Measurements from ENCODE around the gene MAJIN. TPM values are rescaled to one million over a fixed set of nuclear protein-coding genes. Genes with fewer than 3 reads are reported as not detected.
A peak's percentile ranks its signal among the peaks of the same experiment; 100 is the strongest.

The MAJIN gene
- total RNA-seq, 2 experiments from 2014 or later = not detected

DNA sequence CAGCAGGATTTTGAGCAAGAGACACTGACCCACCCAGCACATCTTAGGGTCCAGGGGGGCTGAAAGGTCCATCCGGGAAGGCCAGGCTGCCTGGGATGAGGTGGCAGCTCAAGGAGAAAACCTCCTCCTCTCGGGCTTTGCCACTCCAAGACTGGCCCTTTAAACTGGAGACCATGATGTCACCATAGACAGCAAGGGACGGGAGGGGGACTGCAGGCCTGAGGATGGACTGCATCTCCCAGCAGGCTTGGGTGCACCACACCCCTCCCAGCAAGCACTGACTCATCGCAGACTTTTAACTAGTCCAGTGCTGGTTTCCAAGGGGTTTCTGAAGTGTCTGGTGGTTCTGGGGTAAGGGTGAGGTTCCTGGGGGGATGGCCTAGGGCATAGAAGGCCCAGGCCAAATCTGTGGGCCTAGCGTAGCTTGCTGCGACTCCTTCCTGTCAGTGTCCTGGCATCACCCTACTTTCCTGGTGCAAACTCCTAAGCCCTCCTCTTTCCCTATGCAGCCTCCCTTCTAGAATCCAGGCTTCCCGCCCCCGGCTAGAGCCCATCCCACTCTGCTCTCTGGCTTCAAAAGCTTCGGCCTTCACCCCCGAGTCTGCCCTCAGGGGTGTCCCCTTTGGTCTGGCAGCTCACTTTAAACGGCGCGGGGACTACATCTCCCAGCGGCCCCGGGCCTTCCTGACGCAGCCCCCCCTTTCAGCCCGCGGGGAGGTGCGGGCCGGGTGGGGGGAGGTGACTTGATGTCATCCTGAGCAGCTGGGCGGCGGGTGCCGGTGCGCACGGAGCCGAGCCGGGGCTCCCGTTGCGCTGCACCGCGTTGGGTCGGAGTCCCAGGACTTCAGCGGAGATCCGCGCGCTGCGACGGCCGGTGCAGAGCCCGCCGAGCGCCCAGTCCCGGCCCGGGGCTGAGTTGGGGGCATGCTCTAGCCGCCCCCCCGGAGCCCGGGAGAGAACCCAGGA is 47.7 kb downstream of the MAJIN start, which contains the start of gene PPP2R5B:
Gene PPP2R5B (plus strand): TSS at position 746 of the 966 bp plus-strand sequence. CDS start 1,046 bp downstream, outside the sequence.
- Mint-ChIP-seq H3K36me3 (no peaks in the 10 kb centered on the region), H3K27me3 (no peaks in the 10 kb centered on the region), H3K9me3 (ENCODE audit: low read depth) (no peaks in the 10 kb centered on the region), H3K4me1 (peaks cover 14% of the 10 kb centered on the region), H3K27ac (peak within 1 kb of the TSS; percentile 97), H3K4me3 (peak within 1 kb of the TSS; percentile 77)
- ATAC-seq = peak; percentile 94
- DNase-seq = peak; percentile 94
- CTCF ChIA-PET = interaction anchor here (0.7 to 2.0 kb wide), 7 partner anchors 30 to 188 kb away, joined by 3 to 9 read pairs (median 5); partner anchors contain the start of genes ARL2 and SAC3D1

DNA sequence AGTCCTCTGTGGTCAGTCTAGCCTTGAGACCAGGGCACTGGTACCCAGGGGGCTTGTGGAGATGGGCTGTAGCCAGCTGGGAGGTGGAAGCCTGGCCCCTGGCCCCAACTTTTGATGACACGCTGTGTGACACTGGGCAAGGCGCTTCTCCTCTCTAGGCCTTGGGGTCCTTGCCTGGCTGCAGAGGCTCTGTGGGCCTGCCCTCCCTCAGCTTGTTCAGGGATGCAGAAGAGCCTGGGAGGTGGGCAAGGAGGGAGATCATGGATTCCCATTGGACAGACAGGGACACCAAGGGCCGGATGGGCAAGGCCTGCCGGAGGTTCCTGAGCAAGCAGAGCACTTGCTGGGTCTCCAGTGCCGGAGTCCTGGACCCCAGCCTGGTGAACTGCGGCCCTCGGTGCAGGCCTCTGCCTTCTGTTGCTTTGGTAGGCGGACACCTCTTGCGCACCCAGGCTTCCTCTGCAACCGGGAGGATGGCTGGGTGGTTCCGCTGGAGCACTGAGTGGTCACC is 48.7 kb downstream of the MAJIN start:
- no peak for DNase-seq
- no peak for ATAC-seq
- Mint-ChIP-seq H3K36me3 (no peaks in the 10 kb centered on the region), H3K4me1 (peaks cover 15% of the 10 kb centered on the region), H3K9me3 (ENCODE audit: low read depth) (no peaks in the 10 kb centered on the region), H3K27ac (peak overlapping the region; percentile 97), H3K4me3 (no peak overlapping the region), H3K27me3 (no peaks in the 10 kb centered on the region)
- CTCF ChIA-PET = interaction anchor here (0.7 to 2.0 kb wide), 3 partner anchors 76 to 190 kb away, joined by 3 to 9 read pairs (median 8); partner anchors contain the start of gene ARL2

- Mint-ChIP-seq H3K36me3 (no peaks in the 10 kb centered on the region), H3K4me3 (no peak overlapping the region), H3K4me1 (peaks cover 25% of the 10 kb centered on the region), H3K9me3 (ENCODE audit: low read depth) (no peaks in the 10 kb centered on the region), H3K27me3 (no peaks in the 10 kb centered on the region), H3K27ac (no peak overlapping the region)
- no peak for ATAC-seq
- CTCF ChIA-PET = interaction anchor here (1.2 kb wide), 1 partner anchor 21 kb away, joined by 3 read pairs; no protein-coding TSS in a partner anchor
- no peak for DNase-seq
Measured at GRCh38 chr11:64921384-64921783, 50.5 kb downstream of the MAJIN start.

GRCh38 chr11:64920124-64920523 is 51.8 kb downstream of the MAJIN start:
- Mint-ChIP-seq H3K36me3 (no peaks in the 10 kb centered on the region), H3K27ac (no peak overlapping the region), H3K4me1 (peaks cover 30% of the 10 kb centered on the region), H3K27me3 (no peaks in the 10 kb centered on the region), H3K4me3 (no peak overlapping the region), H3K9me3 (ENCODE audit: low read depth) (no peaks in the 10 kb centered on the region)
- ATAC-seq (no peak), DNase-seq (no peak)
- CTCF ChIA-PET = interaction anchor here (1.2 to 1.6 kb wide), 2 partner anchors 20 to 94 kb away, joined by 3 read pairs; partner anchors contain the start of gene ARL2

- peaks cover 27% of the 10 kb centered on the region for H3K4me1 Mint-ChIP-seq
- H3K36me3 Mint-ChIP-seq = no peaks in the 10 kb centered on the region
- H3K9me3 Mint-ChIP-seq (ENCODE audit: low read depth) = no peaks in the 10 kb centered on the region
- ATAC-seq = no peak
- CTCF ChIA-PET = interaction anchor here (0.8 to 1.6 kb wide), 4 partner anchors 9 to 95 kb away, joined by 3 to 4 read pairs (median 3); partner anchors contain the start of gene ARL2
- H3K27me3 Mint-ChIP-seq = no peaks in the 10 kb centered on the region
- H3K4me3 Mint-ChIP-seq = no peak overlapping the region
- H3K27ac Mint-ChIP-seq = no peak overlapping the region
- DNase-seq = no peak
Measured at GRCh38 chr11:64919627-64920026, 52.3 kb downstream of the MAJIN start.

- Mint-ChIP-seq H3K9me3 (ENCODE audit: low read depth) (no peaks in the 10 kb centered on the region), H3K27ac (peak overlapping the region; percentile 92), H3K4me3 (peak overlapping the region; percentile 88), H3K36me3 (peaks cover under 1% of the 10 kb centered on the region), H3K27me3 (no peaks in the 10 kb centered on the region), H3K4me1 (peaks cover 18% of the 10 kb centered on the region)
- CTCF ChIA-PET = interaction anchor here (1.0 to 2.1 kb wide), 5 partner anchors 11 to 200 kb away, joined by 3 to 9 read pairs (median 4); no protein-coding TSS in a partner anchor
- DNase-seq = no peak
- no peak for ATAC-seq
Measured at GRCh38 chr11:64918017-64918416, 53.9 kb downstream of the MAJIN start.

- H3K36me3 Mint-ChIP-seq = peaks cover 2% of the 10 kb centered on the region
- CTCF ChIA-PET = interaction anchor here (1.0 to 2.1 kb wide), 4 partner anchors 23 to 201 kb away, joined by 3 to 9 read pairs (median 4); no protein-coding TSS in a partner anchor
- H3K4me1 Mint-ChIP-seq = peaks cover 18% of the 10 kb centered on the region
- ATAC-seq (no peak), DNase-seq (no peak)
- H3K9me3 Mint-ChIP-seq (ENCODE audit: low read depth) = no peaks in the 10 kb centered on the region
- H3K27me3 Mint-ChIP-seq = no peaks in the 10 kb centered on the region
- peak overlapping the region; percentile 92 for H3K27ac Mint-ChIP-seq
- H3K4me3 Mint-ChIP-seq = peak overlapping the region; percentile 88
Measured at GRCh38 chr11:64917663-64917995, 54.3 kb downstream of the MAJIN start.

GRCh38 chr11:64916775-64917662 is 54.9 kb downstream of the MAJIN start, which contains the start of gene ATG2A:
Gene ATG2A (minus strand): TSS chr11:64917209. CDS start chr11:64917135, 74 bp downstream.
- no peaks in the 10 kb centered on the region for H3K27me3 Mint-ChIP-seq
- H3K4me1 Mint-ChIP-seq = peaks cover 18% of the 10 kb centered on the region
- peak within 1 kb of the TSS; percentile 92 for H3K27ac Mint-ChIP-seq
- ATAC-seq (peak; percentile 98), DNase-seq (peak; percentile 99)
- CTCF ChIA-PET = interaction anchor here (1.0 to 2.1 kb wide), 7 partner anchors 23 to 201 kb away, joined by 3 to 9 read pairs (median 4); partner anchors contain the start of gene CDC42BPG
- peak within 1 kb of the TSS; percentile 88 for H3K4me3 Mint-ChIP-seq
- H3K36me3 Mint-ChIP-seq = peaks cover 2% of the 10 kb centered on the region
- no peaks in the 10 kb centered on the region for H3K9me3 Mint-ChIP-seq (ENCODE audit: low read depth)

- Mint-ChIP-seq H3K4me3 (peak overlapping the region; percentile 88), H3K27me3 (no peaks in the 10 kb centered on the region), H3K9me3 (ENCODE audit: low read depth) (no peaks in the 10 kb centered on the region), H3K27ac (peak overlapping the region; percentile 92), H3K4me1 (peaks cover 18% of the 10 kb centered on the region), H3K36me3 (peaks cover 2% of the 10 kb centered on the region)
- CTCF ChIA-PET = interaction anchor here (1.1 to 1.4 kb wide), 5 partner anchors 22 to 72 kb away, joined by 3 to 6 read pairs (median 4); partner anchors contain the start of gene CDC42BPG
- peak; percentile 83 for DNase-seq
- ATAC-seq = peak; percentile 14
Measured at GRCh38 chr11:64916040-64916774, 55.7 kb downstream of the MAJIN start.

GRCh38 chr11:64915376-64915887 is 56.5 kb downstream of the MAJIN start:
- no peak for ATAC-seq
- Mint-ChIP-seq H3K9me3 (ENCODE audit: low read depth) (no peaks in the 10 kb centered on the region), H3K4me1 (peaks cover 18% of the 10 kb centered on the region)

GRCh38 chr11:64914123-64914522 is 57.8 kb downstream of the MAJIN start:
- peaks cover 4% of the 10 kb centered on the region for H3K36me3 Mint-ChIP-seq
- H3K4me3 Mint-ChIP-seq = no peak overlapping the region
- no peak for ATAC-seq
- no peak for DNase-seq
- no peak overlapping the region for H3K27ac Mint-ChIP-seq
- CTCF ChIA-PET = no interaction called here
- no peaks in the 10 kb centered on the region for H3K27me3 Mint-ChIP-seq
- H3K9me3 Mint-ChIP-seq (ENCODE audit: low read depth) = no peaks in the 10 kb centered on the region
- peaks cover 18% of the 10 kb centered on the region for H3K4me1 Mint-ChIP-seq

More at GRCh38 chr11:64915376-64915887, 56.5 kb downstream of the MAJIN start:
- H3K4me3 Mint-ChIP-seq = peak overlapping the region; percentile 88
- CTCF ChIA-PET = interaction anchor here (1.1 to 1.2 kb wide), 2 partner anchors 21 to 27 kb away, joined by 4 to 6 read pairs; no protein-coding TSS in a partner anchor
- peaks cover 4% of the 10 kb centered on the region for H3K36me3 Mint-ChIP-seq
- no peaks in the 10 kb centered on the region for H3K27me3 Mint-ChIP-seq
- DNase-seq = no peak
- peak overlapping the region; percentile 92 for H3K27ac Mint-ChIP-seq
